Mesendoderm (in vitro differentiated cells): Measurements from ENCODE around the gene MS4A1.

Source experiments
- DNase-seq: peaks from one replicate; pipeline ENCODE4 v3.0.0; 2013
- H2AK5ac ChIP-seq: 2 replicates; pipeline ENCODE4 v1.6.1; 2013; ENCODE audit warnings: low read length, inconsistent platforms
- H2BK120ac ChIP-seq: 2 replicates; pipeline ENCODE4 v1.6.1; 2013; ENCODE audit warnings: low read depth, mild to moderate bottlenecking, low read length, moderate library complexity, mixed read lengths
- H2BK15ac ChIP-seq: replicated peaks from 2 replicates; pipeline ENCODE4 v1.6.1; 2013; ENCODE audit warnings: low read depth, mild to moderate bottlenecking, moderate library complexity
- H2BK5ac ChIP-seq: 2 replicates; pipeline ENCODE4 v1.6.1; 2013; ENCODE audit warnings: low read length, inconsistent platforms
- H3K18ac ChIP-seq: 2 replicates; pipeline ENCODE4 v1.6.1; 2013; ENCODE audit warnings: mild to moderate bottlenecking, low read length, mixed read lengths
- H3K23ac ChIP-seq: one replicate; pipeline ENCODE4 v1.6.1; 2013; ENCODE audit warnings: low read length
- H3K27ac ChIP-seq: 2 replicates; pipeline ENCODE4 v1.5.1; 2013; ENCODE audit warnings: low read depth, mild to moderate bottlenecking, inconsistent platforms, low read length, moderate library complexity
- H3K27me3 ChIP-seq: 2 replicates; pipeline ENCODE4 v1.6.1; 2013; ENCODE audit warnings: low read length, control low read depth, mild to moderate bottlenecking, inconsistent platforms; ENCODE audit not compliant: insufficient read depth, poor library complexity
- H3K36me3 ChIP-seq: 2 replicates; pipeline ENCODE4 v1.6.1; 2013; ENCODE audit warnings: low read length, inconsistent platforms; ENCODE audit not compliant: control insufficient read depth, insufficient read depth
- H3K4ac ChIP-seq: one replicate; pipeline ENCODE4 v1.6.1; 2013; ENCODE audit warnings: low read depth, mild to moderate bottlenecking, low read length, moderate library complexity
- H3K4me1 ChIP-seq: 2 replicates; pipeline ENCODE4 v1.6.1; 2013; ENCODE audit warnings: low read depth, low read length, inconsistent platforms; ENCODE audit not compliant: control insufficient read depth
- H3K4me2 ChIP-seq: 2 replicates; pipeline ENCODE4 v1.6.1; 2013; ENCODE audit warnings: low read length
- H3K4me3 ChIP-seq: 2 replicates; pipeline ENCODE4 v1.5.1; 2013; ENCODE audit warnings: mild to moderate bottlenecking, low read length
- H3K56ac ChIP-seq: one replicate; pipeline ENCODE4 v1.6.1; 2013; ENCODE audit warnings: low read length
- H3K79me1 ChIP-seq: 2 replicates; pipeline ENCODE4 v1.6.1; 2013; ENCODE audit warnings: low read length, inconsistent platforms
- H3K79me2 ChIP-seq: 2 replicates; pipeline ENCODE4 v1.6.1; 2013; ENCODE audit warnings: mild to moderate bottlenecking, low read length; ENCODE audit not compliant: control insufficient read depth, insufficient read depth
- H3K9ac ChIP-seq: 2 replicates; pipeline ENCODE4 v1.6.1; 2013; ENCODE audit warnings: low read length, inconsistent platforms
- H4K5ac ChIP-seq: one replicate; pipeline ENCODE4 v1.6.1; 2013; ENCODE audit warnings: low read length
- H4K8ac ChIP-seq: one replicate; pipeline ENCODE4 v1.6.1; 2013; ENCODE audit warnings: low read depth, mild to moderate bottlenecking, control low read depth, low read length, moderate library complexity
- WGBS: extraction: QIAGEN DNeasy Blood & Tissue Kit; methylation state at CpG from one replicate; pipeline ENCODE4 v1.1.7; 2013; ENCODE audit warnings: low lambda C conversion rate, missing lambda C conversion rate; ENCODE audit not compliant: insufficient coverage; ENCODE audit errors: extremely low coverage; 5-methylcytosine and 5-hydroxymethylcytosine counted together

Gene MS4A1

DNA sequence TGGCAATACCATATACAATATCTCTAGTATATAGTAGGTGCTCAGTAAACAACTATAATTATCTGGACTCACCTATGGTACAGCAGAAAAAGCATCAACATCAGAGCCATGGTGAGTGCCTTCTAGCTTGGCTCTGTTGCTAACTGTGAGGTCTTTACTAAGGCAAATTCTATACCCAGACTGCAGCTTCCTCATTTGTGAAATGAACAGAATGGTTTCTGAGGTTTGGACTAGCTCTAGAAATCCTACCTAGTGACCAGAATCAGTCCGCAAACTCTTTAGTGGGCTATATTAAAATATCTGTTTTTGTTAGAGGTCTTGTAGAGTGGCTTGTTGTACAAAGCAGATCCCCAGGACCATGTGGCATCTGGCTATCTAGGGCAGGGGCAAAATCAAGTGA, 3.7 kb downstream of the MS4A1 start:
- no peak for DNase-seq
- no CpG with 5 or more reads among the region's 1 CpG for WGBS
- no peaks in the 10 kb centered on the region for H3K79me1 ChIP-seq
- no peak overlapping the region for H3K56ac ChIP-seq
- H2BK15ac ChIP-seq, result no peak overlapping the region
- H3K23ac ChIP-seq, result no peak overlapping the region
- no peak overlapping the region for H4K5ac ChIP-seq
- H3K27me3 ChIP-seq, result no peaks in the 10 kb centered on the region
- no peak overlapping the region for H3K9ac ChIP-seq
- no peak overlapping the region for H3K27ac ChIP-seq
- H2BK120ac ChIP-seq, result no peak overlapping the region
- H2BK5ac ChIP-seq, result no peak overlapping the region
- H4K8ac ChIP-seq, result no peak overlapping the region
- H3K4me1 ChIP-seq, result no peaks in the 10 kb centered on the region
- no peak overlapping the region for H3K4me3 ChIP-seq
- no peaks in the 10 kb centered on the region for H3K36me3 ChIP-seq
- no peak overlapping the region for H3K4me2 ChIP-seq
- no peaks in the 10 kb centered on the region for H3K79me2 ChIP-seq
- no peak overlapping the region for H2AK5ac ChIP-seq
- H3K18ac ChIP-seq, result no peak overlapping the region
- H3K4ac ChIP-seq, result no peak overlapping the region

DNA sequence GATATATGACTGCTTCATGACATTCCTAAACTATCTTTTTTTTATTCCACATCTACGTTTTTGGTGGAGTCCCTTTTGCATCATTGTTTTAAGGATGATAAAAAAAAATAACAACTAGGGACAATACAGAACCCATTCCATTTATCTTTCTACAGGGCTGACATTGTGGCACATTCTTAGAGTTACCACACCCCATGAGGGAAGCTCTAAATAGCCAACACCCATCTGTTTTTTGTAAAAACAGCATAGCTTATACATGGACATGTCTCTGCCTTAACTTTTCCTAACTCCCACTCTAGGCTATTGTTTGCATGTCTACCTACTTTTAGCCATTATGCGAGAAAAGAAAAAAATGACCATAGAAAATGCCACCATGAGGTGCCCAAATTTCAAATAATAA, 13.2 kb downstream of the MS4A1 start:
- Histone ChIP-seq H3K4me3 (no peak overlapping the region), H3K4me1 (no peaks in the 10 kb centered on the region), H2AK5ac (no peak overlapping the region), H3K4ac (no peak overlapping the region), H3K56ac (no peak overlapping the region), H3K36me3 (no peaks in the 10 kb centered on the region), H3K4me2 (no peak overlapping the region), H4K5ac (no peak overlapping the region), H3K27ac (no peak overlapping the region), H3K27me3 (no peaks in the 10 kb centered on the region), H3K23ac (no peak overlapping the region), H2BK15ac (no peak overlapping the region), H3K79me1 (no peaks in the 10 kb centered on the region), H2BK5ac (no peak overlapping the region), H3K9ac (no peak overlapping the region), H3K79me2 (no peaks in the 10 kb centered on the region), H2BK120ac (no peak overlapping the region), H4K8ac (no peak overlapping the region), H3K18ac (no peak overlapping the region)
- no CpG with 5 or more reads among the region's 2 CpGs for WGBS
- DNase-seq, result no peak

GRCh38 chr11:60469723-60470122, 14.1 kb downstream of the MS4A1 start:
- H4K5ac ChIP-seq, result no peak overlapping the region
- H3K4me3 ChIP-seq, result no peak overlapping the region
- no peaks in the 10 kb centered on the region for H3K4me1 ChIP-seq
- no peaks in the 10 kb centered on the region for H3K27me3 ChIP-seq
- no peak overlapping the region for H3K9ac ChIP-seq
- WGBS, result no CpG with 5 or more reads among the region's 2 CpGs
- no peak for DNase-seq
- no peak overlapping the region for H2AK5ac ChIP-seq
- H3K79me2 ChIP-seq, result no peaks in the 10 kb centered on the region
- H4K8ac ChIP-seq, result no peak overlapping the region
- H3K56ac ChIP-seq, result no peak overlapping the region
- H3K23ac ChIP-seq, result no peak overlapping the region
- no peak overlapping the region for H2BK120ac ChIP-seq
- H3K79me1 ChIP-seq, result no peaks in the 10 kb centered on the region
- H2BK15ac ChIP-seq, result no peak overlapping the region
- H3K18ac ChIP-seq, result no peak overlapping the region
- no peak overlapping the region for H2BK5ac ChIP-seq
- no peak overlapping the region for H3K4me2 ChIP-seq
- no peaks in the 10 kb centered on the region for H3K36me3 ChIP-seq
- no peak overlapping the region for H3K4ac ChIP-seq
- H3K27ac ChIP-seq, result no peak overlapping the region

DNA sequence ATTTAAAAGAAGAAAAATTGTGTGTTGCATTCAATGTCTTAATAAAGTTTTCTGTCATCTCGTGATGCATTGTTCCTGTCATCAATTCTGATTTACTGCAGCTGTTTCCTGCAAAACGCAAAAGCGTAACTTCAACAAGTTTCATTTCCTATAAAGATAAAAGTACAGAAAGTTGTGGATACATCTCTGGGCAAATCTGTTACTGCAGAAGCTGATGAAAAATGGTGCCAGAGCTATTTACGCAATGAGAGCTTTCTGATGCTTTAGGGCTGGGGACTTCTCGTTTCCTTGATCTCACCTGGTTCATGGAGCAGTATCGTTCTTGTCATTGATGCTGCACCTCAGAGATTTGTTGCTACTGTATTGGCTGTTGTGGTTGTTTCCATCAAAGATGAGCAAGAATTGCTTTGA, 21.4 kb downstream of the MS4A1 start:
- no peak overlapping the region for H2BK5ac ChIP-seq
- no peak overlapping the region for H3K9ac ChIP-seq
- no CpG with 5 or more reads among the region's 6 CpGs for WGBS
- H3K4ac ChIP-seq, result no peak overlapping the region
- DNase-seq, result no peak
- H3K27me3 ChIP-seq, result no peaks in the 10 kb centered on the region
- H3K79me1 ChIP-seq, result no peaks in the 10 kb centered on the region
- H4K8ac ChIP-seq, result no peak overlapping the region
- H3K18ac ChIP-seq, result no peak overlapping the region
- H3K23ac ChIP-seq, result no peak overlapping the region
- H2BK15ac ChIP-seq, result no peak overlapping the region
- no peaks in the 10 kb centered on the region for H3K4me1 ChIP-seq
- H3K56ac ChIP-seq, result no peak overlapping the region
- no peak overlapping the region for H3K4me3 ChIP-seq
- no peak overlapping the region for H4K5ac ChIP-seq
- H2AK5ac ChIP-seq, result no peak overlapping the region
- H3K4me2 ChIP-seq, result no peak overlapping the region
- no peaks in the 10 kb centered on the region for H3K79me2 ChIP-seq
- no peak overlapping the region for H2BK120ac ChIP-seq
- no peaks in the 10 kb centered on the region for H3K36me3 ChIP-seq
- no peak overlapping the region for H3K27ac ChIP-seq

DNA sequence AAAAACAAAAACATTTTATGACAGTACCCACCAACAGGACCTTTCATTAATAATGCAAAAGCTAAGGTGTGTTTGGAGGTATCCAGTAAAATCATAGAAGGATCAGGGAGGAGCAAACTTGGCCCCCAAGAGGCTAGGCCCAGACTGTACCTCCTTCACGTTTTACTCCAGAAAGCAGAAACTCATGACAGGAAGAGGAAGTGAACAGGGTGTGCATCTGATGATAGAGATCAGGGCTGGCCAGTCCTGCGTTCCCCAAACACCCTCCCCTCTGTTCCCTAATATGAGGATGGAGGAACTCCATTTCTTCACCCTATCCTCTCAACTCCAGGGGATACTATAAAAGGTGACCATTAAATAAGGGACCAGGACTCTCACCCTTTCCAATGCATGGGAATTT, 26.7 kb downstream of the MS4A1 start:
- WGBS, result no CpG with 5 or more reads among the region's 2 CpGs
- H3K4me1 ChIP-seq, result no peaks in the 10 kb centered on the region

GRCh38 chr11:60485987-60486386, 30.3 kb downstream of the MS4A1 start:
- H3K27me3 ChIP-seq, result no peaks in the 10 kb centered on the region
- no peak overlapping the region for H3K18ac ChIP-seq
- H3K4me3 ChIP-seq, result no peak overlapping the region
- H3K27ac ChIP-seq, result no peak overlapping the region
- no peaks in the 10 kb centered on the region for H3K4me1 ChIP-seq
- no peak overlapping the region for H4K5ac ChIP-seq
- H3K4me2 ChIP-seq, result no peak overlapping the region
- H4K8ac ChIP-seq, result no peak overlapping the region
- no peak overlapping the region for H3K23ac ChIP-seq
- H3K36me3 ChIP-seq, result no peaks in the 10 kb centered on the region
- H3K79me1 ChIP-seq, result no peaks in the 10 kb centered on the region
- H2BK120ac ChIP-seq, result no peak overlapping the region
- no peak overlapping the region for H3K56ac ChIP-seq
- no peak overlapping the region for H2AK5ac ChIP-seq
- no peak overlapping the region for H3K4ac ChIP-seq
- no peak overlapping the region for H2BK15ac ChIP-seq
- DNase-seq, result peak; percentile 78
- WGBS, result no CpG with 5 or more reads among the region's 5 CpGs
- H3K9ac ChIP-seq, result no peak overlapping the region
- H2BK5ac ChIP-seq, result no peak overlapping the region
- no peaks in the 10 kb centered on the region for H3K79me2 ChIP-seq

More for the DNA sequence above, 26.7 kb downstream of the MS4A1 start:
- Histone ChIP-seq H3K9ac (no peak overlapping the region), H4K5ac (no peak overlapping the region), H3K18ac (no peak overlapping the region), H2AK5ac (no peak overlapping the region), H3K79me1 (no peaks in the 10 kb centered on the region), H3K79me2 (no peaks in the 10 kb centered on the region), H3K36me3 (no peaks in the 10 kb centered on the region), H2BK120ac (no peak overlapping the region), H3K4ac (no peak overlapping the region), H4K8ac (no peak overlapping the region), H3K56ac (no peak overlapping the region), H3K27me3 (no peaks in the 10 kb centered on the region), H2BK5ac (no peak overlapping the region), H3K27ac (no peak overlapping the region), H2BK15ac (no peak overlapping the region), H3K4me3 (no peak overlapping the region), H3K4me2 (no peak overlapping the region), H3K23ac (no peak overlapping the region)
- no peak for DNase-seq
